ENCODE results near the gene INPP5K.

INPP5K gene

GRCh38 chr17:1485423-1486376 is 30.7 kb downstream of the INPP5K start (continued):
- no peak for TF ChIP-seq ZNF518A (tag by site-specific recombination; conservative IDR thresholded peaks at IDR 0.05; ENCODE audit: low read depth)
- no peak for TF ChIP-seq ZNF362 (tag by site-specific recombination; IDR thresholded peaks at IDR 0.05)
- TF ChIP-seq ZNF654 (tag by site-specific recombination; IDR thresholded peaks at IDR 0.05; ENCODE audit: low read depth) = no peak
- no peak for TF ChIP-seq ZNF239 (tag by site-specific recombination; IDR thresholded peaks at IDR 0.05)
- no peak for TF ChIP-seq SETDB1 (IDR thresholded peaks at IDR 0.05; ENCODE audit: insufficient read length, low read length)
- peak; percentile 47 for TF ChIP-seq ZBTB26 (tag by site-specific recombination; optimal IDR thresholded peaks at IDR 0.05)
- no peak for TF ChIP-seq ZNF777 (tag by site-specific recombination; IDR thresholded peaks at IDR 0.05; ENCODE audit: borderline replicate concordance)
- TF ChIP-seq GLI4 (tag by site-specific recombination; IDR thresholded peaks at IDR 0.05) = no peak
- no peak for TF ChIP-seq ZNF529 (tag by site-specific recombination; IDR thresholded peaks at IDR 0.05; ENCODE audit: insufficient replicate concordance)
- no peak for TF ChIP-seq ZNF747 (tag by site-specific recombination; IDR thresholded peaks at IDR 0.05)
- TF ChIP-seq ZXDB (tag by site-specific recombination; IDR thresholded peaks at IDR 0.05) = peak; percentile 30; the same call in 1 of the 2 replicates
- TF ChIP-seq ZNF423 (tag by site-specific recombination; IDR thresholded peaks at IDR 0.05) = no peak
- 0 out of 2 replicates have a peak, but pooled peaks have one; percentile 15 for TF ChIP-seq ZNF660 (tag by site-specific recombination; IDR thresholded peaks at IDR 0.05)
- TF ChIP-seq MYNN (tag by site-specific recombination; IDR thresholded peaks at IDR 0.05; ENCODE audit: borderline replicate concordance) = no peak
- no peak for TF ChIP-seq ZBTB48 (tag by site-specific recombination; IDR thresholded peaks at IDR 0.05)
- no peak for TF ChIP-seq ZNF843 (tag by site-specific recombination; IDR thresholded peaks at IDR 0.05)
- TF ChIP-seq ZNF280C (tag by site-specific recombination; IDR thresholded peaks at IDR 0.05) = no peak
- TF ChIP-seq KLF17 (tag by site-specific recombination; IDR thresholded peaks at IDR 0.05) = no peak
- no peak for TF ChIP-seq ATF2 (tag by site-specific recombination; IDR thresholded peaks at IDR 0.05; ENCODE audit: low read depth)
- TF ChIP-seq ZNF488 (tag by site-specific recombination; IDR thresholded peaks at IDR 0.05) = no peak
- no peak for TF ChIP-seq ZNF302 (tag by site-specific recombination; IDR thresholded peaks at IDR 0.05; ENCODE audit: low read depth)
- TF ChIP-seq ZNF785 (tag by site-specific recombination; IDR thresholded peaks at IDR 0.05) = no peak
- TF ChIP-seq ZNF37A (tag by site-specific recombination; IDR thresholded peaks at IDR 0.05) = no peak
- no peak for TF ChIP-seq ZNF416 (tag by site-specific recombination; IDR thresholded peaks at IDR 0.05)
- 0 out of 2 replicates have a peak, but pooled peaks have one; percentile 33 for TF ChIP-seq EGR2 (tag by site-specific recombination; IDR thresholded peaks at IDR 0.05; ENCODE audit: low read depth)
- peak; percentile 23; the same call in 1 of the 2 replicates for TF ChIP-seq SP3 (tag by site-specific recombination; IDR thresholded peaks at IDR 0.05)

Measured in HEK293 (cell line).